ENCODE results near the gene ELOA.
A peak's percentile ranks its signal among the peaks of the same experiment; 100 is the strongest.

The ELOA gene

DNA sequence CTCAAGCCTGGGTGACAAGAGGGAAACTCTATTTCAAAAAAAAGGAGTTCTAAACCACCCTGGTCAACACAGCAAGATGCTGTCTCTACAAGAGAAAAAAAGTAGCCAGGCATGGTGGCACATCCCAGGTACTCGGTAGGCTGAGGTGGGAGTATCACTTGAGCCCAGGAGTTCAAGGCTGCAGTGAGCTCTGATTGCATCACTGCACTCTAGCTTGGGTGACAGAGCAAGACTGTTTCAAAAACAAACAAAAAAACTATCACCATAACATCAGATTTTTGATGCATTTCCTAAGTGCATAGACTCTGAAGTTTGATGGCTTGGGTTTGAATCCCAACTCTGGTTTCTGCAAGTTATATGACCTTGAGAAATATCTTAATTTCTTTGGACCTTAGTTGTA lies 9.6 kb downstream of the ELOA start (continued):
- TF ChIP-seq, protein P1, sequence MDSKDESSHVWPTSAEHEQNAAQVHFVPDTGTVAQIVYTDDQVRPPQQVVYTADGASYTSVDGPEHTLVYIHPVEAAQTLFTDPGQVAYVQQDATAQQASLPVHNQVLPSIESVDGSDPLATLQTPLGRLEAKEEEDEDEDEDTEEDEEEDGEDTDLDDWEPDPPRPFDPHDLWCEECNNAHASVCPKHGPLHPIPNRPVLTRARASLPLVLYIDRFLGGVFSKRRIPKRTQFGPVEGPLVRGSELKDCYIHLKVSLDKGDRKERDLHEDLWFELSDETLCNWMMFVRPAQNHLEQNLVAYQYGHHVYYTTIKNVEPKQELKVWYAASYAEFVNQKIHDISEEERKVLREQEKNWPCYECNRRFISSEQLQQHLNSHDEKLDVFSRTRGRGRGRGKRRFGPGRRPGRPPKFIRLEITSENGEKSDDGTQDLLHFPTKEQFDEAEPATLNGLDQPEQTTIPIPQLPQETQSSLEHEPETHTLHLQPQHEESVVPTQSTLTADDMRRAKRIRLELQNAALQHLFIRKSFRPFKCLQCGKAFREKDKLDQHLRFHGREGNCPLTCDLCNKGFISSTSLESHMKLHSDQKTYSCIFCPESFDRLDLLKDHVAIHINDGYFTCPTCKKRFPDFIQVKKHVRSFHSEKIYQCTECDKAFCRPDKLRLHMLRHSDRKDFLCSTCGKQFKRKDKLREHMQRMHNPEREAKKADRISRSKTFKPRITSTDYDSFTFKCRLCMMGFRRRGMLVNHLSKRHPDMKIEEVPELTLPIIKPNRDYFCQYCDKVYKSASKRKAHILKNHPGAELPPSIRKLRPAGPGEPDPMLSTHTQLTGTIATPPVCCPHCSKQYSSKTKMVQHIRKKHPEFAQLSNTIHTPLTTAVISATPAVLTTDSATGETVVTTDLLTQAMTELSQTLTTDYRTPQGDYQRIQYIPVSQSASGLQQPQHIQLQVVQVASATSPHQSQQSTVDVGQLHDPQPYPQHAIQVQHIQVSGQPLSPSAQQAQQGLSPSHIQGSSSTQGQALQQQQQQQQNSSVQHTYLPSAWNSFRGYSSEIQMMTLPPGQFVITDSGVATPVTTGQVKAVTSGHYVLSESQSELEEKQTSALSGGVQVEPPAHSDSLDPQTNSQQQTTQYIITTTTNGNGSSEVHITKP (tag by site-specific recombination; IDR thresholded peaks at IDR 0.05), result no peak
- no peak for TF ChIP-seq ZNF311 (tag by site-specific recombination; IDR thresholded peaks at IDR 0.05; ENCODE audit: borderline replicate concordance)
- no peak for TF ChIP-seq ZNF354C (tag by site-specific recombination; IDR thresholded peaks at IDR 0.05; ENCODE audit: borderline replicate concordance, low read depth)
- no peak for TF ChIP-seq ZSCAN16 (tag by site-specific recombination; IDR thresholded peaks at IDR 0.05)
- no peak for TF ChIP-seq ZNF214 (tag by site-specific recombination; IDR thresholded peaks at IDR 0.05; ENCODE audit: borderline replicate concordance)
- TF ChIP-seq SALL2 (tag by site-specific recombination; IDR thresholded peaks at IDR 0.05; ENCODE audit: borderline replicate concordance), result no peak
- TF ChIP-seq ZNF76 (tag by site-specific recombination; IDR thresholded peaks at IDR 0.05; ENCODE audit: borderline replicate concordance, low read depth), result no peak

DNA sequence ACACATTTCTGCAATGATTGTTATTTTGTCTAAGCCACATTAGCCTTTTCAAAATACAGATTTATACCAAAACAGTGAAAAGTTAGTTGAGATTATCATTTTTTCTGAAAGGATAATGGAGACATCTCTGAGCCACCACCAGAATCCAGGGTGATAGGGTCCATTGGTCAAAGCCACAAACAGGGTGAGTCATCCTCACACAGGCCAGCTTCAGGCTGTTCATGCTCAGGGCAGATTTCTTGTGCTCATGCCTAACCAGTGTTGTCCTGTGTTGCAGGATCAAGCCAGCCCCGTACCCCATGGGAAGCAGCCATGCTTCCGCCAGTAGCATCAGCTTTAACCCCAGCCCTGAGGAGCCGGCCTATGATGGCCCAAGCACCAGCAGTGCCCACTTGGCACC lies 13.4 kb downstream of the ELOA start:
- ChIA-PET CTCF (no interaction called here), POLR2A (no interaction called here)
- H3K4me1 ChIP-seq (ENCODE audit: control insufficient read depth, insufficient read depth, low read length), result no peaks in the 10 kb centered on the region
- H3K4me3 ChIP-seq (ENCODE audit: low read depth, low read length), result no peak overlapping the region
- no peak for TF ChIP-seq EGR2 (tag by site-specific recombination; IDR thresholded peaks at IDR 0.05; ENCODE audit: low read depth)
- TF ChIP-seq, protein P2, sequence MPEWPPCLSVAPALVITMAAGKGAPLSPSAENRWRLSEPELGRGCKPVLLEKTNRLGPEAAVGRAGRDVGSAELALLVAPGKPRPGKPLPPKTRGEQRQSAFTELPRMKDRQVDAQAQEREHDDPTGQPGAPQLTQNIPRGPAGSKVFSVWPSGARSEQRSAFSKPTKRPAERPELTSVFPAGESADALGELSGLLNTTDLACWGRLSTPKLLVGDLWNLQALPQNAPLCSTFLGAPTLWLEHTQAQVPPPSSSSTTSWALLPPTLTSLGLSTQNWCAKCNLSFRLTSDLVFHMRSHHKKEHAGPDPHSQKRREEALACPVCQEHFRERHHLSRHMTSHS (tag by site-specific recombination; IDR thresholded peaks at IDR 0.05), result no peak
- no peak for TF ChIP-seq ZNF169 (tag by site-specific recombination; IDR thresholded peaks at IDR 0.05)
- TF ChIP-seq SP7 (tag by site-specific recombination; IDR thresholded peaks at IDR 0.05), result 0 out of 2 replicates have a peak, but pooled peaks have one; percentile 19
- TF ChIP-seq ZNF791 (tag by site-specific recombination; IDR thresholded peaks at IDR 0.05), result no peak
- no peak overlapping the region for H3K27ac ChIP-seq (ENCODE audit: extremely low read depth, low read depth, low read length)
- no peaks in the 10 kb centered on the region for H3K9me3 ChIP-seq (ENCODE audit: control insufficient read depth, insufficient read depth, low read depth, low read length)
- peaks cover 65 to 98% of the 10 kb centered on the region in 2 experiments for H3K36me3 ChIP-seq (ENCODE audit: control insufficient read depth in 2 of 2, insufficient read depth in 1 of 2, low read length in 2 of 2)

DNA sequence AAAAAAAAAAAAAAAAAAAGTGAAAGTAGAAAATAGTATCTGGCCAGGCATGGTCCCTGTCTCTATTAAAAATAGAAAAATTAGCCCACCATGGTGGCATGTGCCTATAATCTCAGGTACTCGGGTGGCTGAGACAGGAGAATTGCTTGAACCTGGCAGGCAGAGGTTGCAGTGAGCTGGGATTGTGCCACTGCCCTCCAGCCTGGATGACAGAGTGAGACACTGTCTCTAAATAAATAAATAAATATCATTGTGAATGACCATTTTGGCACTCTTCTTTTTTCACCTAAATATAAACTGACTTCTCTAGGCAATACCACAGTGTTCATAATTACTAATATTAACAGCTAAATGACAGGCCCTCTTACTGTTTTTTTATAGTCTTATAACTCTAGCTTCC lies 14.5 kb downstream of the ELOA start:
- H3K4me3 ChIP-seq (ENCODE audit: low read depth, low read length), result no peak overlapping the region
- H3K36me3 ChIP-seq (ENCODE audit: control insufficient read depth in 2 of 2, insufficient read depth in 1 of 2, low read length in 2 of 2), result peaks cover 57 to 98% of the 10 kb centered on the region in 2 experiments
- TF ChIP-seq ZSCAN30 (tag by site-specific recombination; IDR thresholded peaks at IDR 0.05), result no peak
- TF ChIP-seq ZNF132 (tag by site-specific recombination; IDR thresholded peaks at IDR 0.05; ENCODE audit: borderline replicate concordance), result no peak
- TF ChIP-seq, protein P3, sequence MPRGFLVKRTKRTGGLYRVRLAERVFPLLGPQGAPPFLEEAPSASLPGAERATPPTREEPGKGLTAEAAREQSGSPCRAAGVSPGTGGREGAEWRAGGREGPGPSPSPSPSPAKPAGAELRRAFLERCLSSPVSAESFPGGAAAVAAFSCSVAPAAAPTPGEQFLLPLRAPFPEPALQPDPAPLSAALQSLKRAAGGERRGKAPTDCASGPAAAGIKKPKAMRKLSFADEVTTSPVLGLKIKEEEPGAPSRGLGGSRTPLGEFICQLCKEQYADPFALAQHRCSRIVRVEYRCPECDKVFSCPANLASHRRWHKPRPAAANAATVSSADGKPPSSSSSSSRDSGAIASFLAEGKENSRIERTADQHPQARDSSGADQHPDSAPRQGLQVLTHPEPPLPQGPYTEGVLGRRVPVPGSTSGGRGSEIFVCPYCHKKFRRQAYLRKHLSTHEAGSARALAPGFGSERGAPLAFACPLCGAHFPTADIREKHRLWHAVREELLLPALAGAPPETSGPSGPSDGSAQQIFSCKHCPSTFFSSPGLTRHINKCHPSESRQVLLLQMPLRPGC (tag by site-specific recombination; IDR thresholded peaks at IDR 0.05), result no peak
- H3K27ac ChIP-seq (ENCODE audit: extremely low read depth, low read depth, low read length), result no peak overlapping the region
- ChIA-PET CTCF (interaction anchor here (1.5 kb wide), 1 partner anchor 14 kb away, joined by 8 read pairs; no protein-coding TSS in a partner anchor), POLR2A (interaction anchor here (0.6 kb wide), 1 partner anchor 18 kb away, joined by 4 read pairs; no protein-coding TSS in a partner anchor)
- H3K4me1 ChIP-seq (ENCODE audit: control insufficient read depth, insufficient read depth, low read length), result no peaks in the 10 kb centered on the region
- H3K9me3 ChIP-seq (ENCODE audit: control insufficient read depth, insufficient read depth, low read depth, low read length), result no peaks in the 10 kb centered on the region
